ENCODE results near the gene COX7A2L. TPM values are rescaled to one million over a fixed set of nuclear protein-coding genes. Genes with fewer than 3 reads are reported as not detected.

Gene COX7A2L
- total and polyA plus RNA-seq, 2 of the 8 experiments (the other 6 are each of a cell fraction or from before 2014, with no cell fraction given): 85.6 to 114 TPM

DNA sequence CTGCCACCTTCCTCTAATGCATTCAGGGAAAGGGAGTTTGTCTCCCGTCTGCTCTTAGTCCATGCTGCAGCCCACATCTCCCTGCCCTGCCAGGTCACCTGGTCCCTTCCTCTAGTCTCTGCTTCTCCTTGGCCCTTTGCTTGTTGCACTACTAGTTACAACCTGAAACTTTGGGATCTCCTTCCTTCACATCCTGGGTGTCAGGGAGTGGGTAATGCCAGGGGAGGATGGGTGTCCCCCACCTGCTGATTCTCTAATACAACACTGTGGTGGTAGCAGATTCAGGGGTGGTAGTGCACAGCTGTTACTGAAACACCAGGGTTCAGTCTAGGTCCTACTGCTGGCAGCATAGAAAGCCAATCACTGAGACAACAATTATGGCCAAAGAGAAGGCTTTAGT is 31.2 kb upstream of the COX7A2L start (continued):
- TF ChIP-seq EZH2 (IDR thresholded peaks at IDR 0.05; ENCODE audit: low read depth, low read length, severe bottlenecking): no peak

Data from H1 (cell line).